Measurements from ENCODE around the gene ALKBH6. TPM values are rescaled to one million over a fixed set of nuclear protein-coding genes. Genes with fewer than 3 reads are reported as not detected.

ALKBH6 gene
- total RNA-seq, 1 donor from 2014 or later: 27.3 TPM

GRCh38 chr19:35987571-35987896, 26.5 kb downstream of the ALKBH6 start:
- Histone ChIP-seq H3K9ac (ENCODE audit: low read length) (no peak overlapping the region), H3K79me2 (ENCODE audit: insufficient read depth, low read length) (no peaks in the 10 kb centered on the region), H2AFZ (ENCODE audit: low read depth, low read length) (no peak overlapping the region), H3K36me3 (ENCODE audit: insufficient read depth, low read length) (no peaks in the 10 kb centered on the region), H3K4me3 (ENCODE audit: insufficient read depth, low read depth, low read length) (no peak overlapping the region), H3K4me2 (ENCODE audit: low read length) (no peak overlapping the region), H4K20me1 (ENCODE audit: insufficient read depth, low read length) (no peaks in the 10 kb centered on the region), H3K9me3 (ENCODE audit: insufficient read depth, low read depth, low read length) (no peaks in the 10 kb centered on the region), H3K27ac (ENCODE audit: low read depth, low read length) (no peak overlapping the region), H3K27me3 (ENCODE audit: insufficient read depth, low read length) (peaks cover 12% of the 10 kb centered on the region), H3K4me1 (ENCODE audit: insufficient read depth, low read length) (no peaks in the 10 kb centered on the region)
- H3K27ac Mint-ChIP-seq (ENCODE audit: unreplicated experiment): no peak overlapping the region
- H3K4me1 Mint-ChIP-seq (ENCODE audit: low read depth, unreplicated experiment): no peaks in the 10 kb centered on the region
- FAIRE-seq (no peak), DNase-seq (ENCODE audit: low read depth) (no peak)
- peak overlapping the region; percentile 57 for H3K4me3 Mint-ChIP-seq (ENCODE audit: unreplicated experiment)
- H3K9me3 Mint-ChIP-seq (ENCODE audit: unreplicated experiment): peaks cover 9% of the 10 kb centered on the region
- no peak for TF ChIP-seq CTCF (IDR thresholded peaks at IDR 0.05; ENCODE audit: insufficient read depth, low read depth, low read length)
- peaks cover 4% of the 10 kb centered on the region for H3K36me3 Mint-ChIP-seq (ENCODE audit: low read depth, unreplicated experiment)
- H3K27me3 Mint-ChIP-seq (ENCODE audit: low read depth, unreplicated experiment): peaks cover 56% of the 10 kb centered on the region

- FAIRE-seq: no peak
- Histone ChIP-seq H3K27me3 (ENCODE audit: insufficient read depth, low read length) (peaks cover 12% of the 10 kb centered on the region), H2AFZ (ENCODE audit: low read depth, low read length) (no peak overlapping the region), H3K4me2 (ENCODE audit: low read length) (peak overlapping the region; percentile 78), H3K36me3 (ENCODE audit: insufficient read depth, low read length) (no peaks in the 10 kb centered on the region), H4K20me1 (ENCODE audit: insufficient read depth, low read length) (no peaks in the 10 kb centered on the region), H3K9ac (ENCODE audit: low read length) (no peak overlapping the region), H3K4me3 (ENCODE audit: insufficient read depth, low read depth, low read length) (no peak overlapping the region), H3K4me1 (ENCODE audit: insufficient read depth, low read length) (no peaks in the 10 kb centered on the region), H3K27ac (ENCODE audit: low read depth, low read length) (no peak overlapping the region), H3K9me3 (ENCODE audit: insufficient read depth, low read depth, low read length) (no peaks in the 10 kb centered on the region), H3K79me2 (ENCODE audit: insufficient read depth, low read length) (no peaks in the 10 kb centered on the region)
- Mint-ChIP-seq H3K36me3 (ENCODE audit: low read depth, unreplicated experiment) (peaks cover 4% of the 10 kb centered on the region), H3K9me3 (ENCODE audit: unreplicated experiment) (peaks cover 9% of the 10 kb centered on the region), H3K27ac (ENCODE audit: unreplicated experiment) (no peak overlapping the region), H3K27me3 (ENCODE audit: low read depth, unreplicated experiment) (peaks cover 61% of the 10 kb centered on the region), H3K4me1 (ENCODE audit: low read depth, unreplicated experiment) (no peaks in the 10 kb centered on the region), H3K4me3 (ENCODE audit: unreplicated experiment) (peak overlapping the region; percentile 84)
- DNase-seq (ENCODE audit: low read depth): no peak
- TF ChIP-seq EZH2 (IDR thresholded peaks at IDR 0.05; ENCODE audit: insufficient read depth, low read length): peak; percentile 17
- TF ChIP-seq CTCF (IDR thresholded peaks at IDR 0.05; ENCODE audit: insufficient read depth, low read depth, low read length): no peak
Measured at GRCh38 chr19:35986664-35987570, 27.1 kb downstream of the ALKBH6 start.

- Mint-ChIP-seq H3K27me3 (ENCODE audit: low read depth, unreplicated experiment) (peaks cover 66% of the 10 kb centered on the region), H3K36me3 (ENCODE audit: low read depth, unreplicated experiment) (peaks cover 4% of the 10 kb centered on the region), H3K4me1 (ENCODE audit: low read depth, unreplicated experiment) (no peaks in the 10 kb centered on the region), H3K9me3 (ENCODE audit: unreplicated experiment) (peaks cover 9% of the 10 kb centered on the region), H3K27ac (ENCODE audit: unreplicated experiment) (no peak overlapping the region), H3K4me3 (ENCODE audit: unreplicated experiment) (no peak overlapping the region)
- Histone ChIP-seq H3K9ac (ENCODE audit: low read length) (no peak overlapping the region), H3K79me2 (ENCODE audit: insufficient read depth, low read length) (no peaks in the 10 kb centered on the region), H3K4me2 (ENCODE audit: low read length) (no peak overlapping the region), H2AFZ (ENCODE audit: low read depth, low read length) (no peak overlapping the region), H3K4me1 (ENCODE audit: insufficient read depth, low read length) (no peaks in the 10 kb centered on the region), H3K36me3 (ENCODE audit: insufficient read depth, low read length) (no peaks in the 10 kb centered on the region), H3K4me3 (ENCODE audit: insufficient read depth, low read depth, low read length) (no peak overlapping the region), H3K27ac (ENCODE audit: low read depth, low read length) (no peak overlapping the region), H3K9me3 (ENCODE audit: insufficient read depth, low read depth, low read length) (no peaks in the 10 kb centered on the region), H4K20me1 (ENCODE audit: insufficient read depth, low read length) (no peaks in the 10 kb centered on the region), H3K27me3 (ENCODE audit: insufficient read depth, low read length) (peaks cover 12% of the 10 kb centered on the region)
- TF ChIP-seq CTCF (IDR thresholded peaks at IDR 0.05; ENCODE audit: insufficient read depth, low read depth, low read length): no peak
- no peak for TF ChIP-seq EZH2 (IDR thresholded peaks at IDR 0.05; ENCODE audit: insufficient read depth, low read length)
- DNase-seq (ENCODE audit: low read depth): no peak
- no peak for FAIRE-seq
Measured at GRCh38 chr19:35986111-35986510, 27.9 kb downstream of the ALKBH6 start.

Measured in astrocyte (in vitro differentiated cells and primary cell).